CD4-positive, alpha-beta T cell treated with Interleukin-15 for 1 hour (primary cell): ENCODE measurements around the gene DGKQ.

Experiments
- DNase-seq: peaks from one replicate; pipeline ENCODE4 v3.0.0-alpha.2; 2020

Gene DGKQ, protein sequence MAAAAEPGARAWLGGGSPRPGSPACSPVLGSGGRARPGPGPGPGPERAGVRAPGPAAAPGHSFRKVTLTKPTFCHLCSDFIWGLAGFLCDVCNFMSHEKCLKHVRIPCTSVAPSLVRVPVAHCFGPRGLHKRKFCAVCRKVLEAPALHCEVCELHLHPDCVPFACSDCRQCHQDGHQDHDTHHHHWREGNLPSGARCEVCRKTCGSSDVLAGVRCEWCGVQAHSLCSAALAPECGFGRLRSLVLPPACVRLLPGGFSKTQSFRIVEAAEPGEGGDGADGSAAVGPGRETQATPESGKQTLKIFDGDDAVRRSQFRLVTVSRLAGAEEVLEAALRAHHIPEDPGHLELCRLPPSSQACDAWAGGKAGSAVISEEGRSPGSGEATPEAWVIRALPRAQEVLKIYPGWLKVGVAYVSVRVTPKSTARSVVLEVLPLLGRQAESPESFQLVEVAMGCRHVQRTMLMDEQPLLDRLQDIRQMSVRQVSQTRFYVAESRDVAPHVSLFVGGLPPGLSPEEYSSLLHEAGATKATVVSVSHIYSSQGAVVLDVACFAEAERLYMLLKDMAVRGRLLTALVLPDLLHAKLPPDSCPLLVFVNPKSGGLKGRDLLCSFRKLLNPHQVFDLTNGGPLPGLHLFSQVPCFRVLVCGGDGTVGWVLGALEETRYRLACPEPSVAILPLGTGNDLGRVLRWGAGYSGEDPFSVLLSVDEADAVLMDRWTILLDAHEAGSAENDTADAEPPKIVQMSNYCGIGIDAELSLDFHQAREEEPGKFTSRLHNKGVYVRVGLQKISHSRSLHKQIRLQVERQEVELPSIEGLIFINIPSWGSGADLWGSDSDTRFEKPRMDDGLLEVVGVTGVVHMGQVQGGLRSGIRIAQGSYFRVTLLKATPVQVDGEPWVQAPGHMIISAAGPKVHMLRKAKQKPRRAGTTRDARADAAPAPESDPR

GRCh38 chr4:973431-974397, at the start of gene DGKQ:
Gene DGKQ, minus strand, starts transcription at chr4:973569. Its CDS starts 87 bp downstream, at chr4:973482.
- peak; percentile 90 for DNase-seq

- DNase-seq, result no peak
Measured at GRCh38 chr4:1022739-1023066, 49.3 kb upstream of the DGKQ start.

DNA sequence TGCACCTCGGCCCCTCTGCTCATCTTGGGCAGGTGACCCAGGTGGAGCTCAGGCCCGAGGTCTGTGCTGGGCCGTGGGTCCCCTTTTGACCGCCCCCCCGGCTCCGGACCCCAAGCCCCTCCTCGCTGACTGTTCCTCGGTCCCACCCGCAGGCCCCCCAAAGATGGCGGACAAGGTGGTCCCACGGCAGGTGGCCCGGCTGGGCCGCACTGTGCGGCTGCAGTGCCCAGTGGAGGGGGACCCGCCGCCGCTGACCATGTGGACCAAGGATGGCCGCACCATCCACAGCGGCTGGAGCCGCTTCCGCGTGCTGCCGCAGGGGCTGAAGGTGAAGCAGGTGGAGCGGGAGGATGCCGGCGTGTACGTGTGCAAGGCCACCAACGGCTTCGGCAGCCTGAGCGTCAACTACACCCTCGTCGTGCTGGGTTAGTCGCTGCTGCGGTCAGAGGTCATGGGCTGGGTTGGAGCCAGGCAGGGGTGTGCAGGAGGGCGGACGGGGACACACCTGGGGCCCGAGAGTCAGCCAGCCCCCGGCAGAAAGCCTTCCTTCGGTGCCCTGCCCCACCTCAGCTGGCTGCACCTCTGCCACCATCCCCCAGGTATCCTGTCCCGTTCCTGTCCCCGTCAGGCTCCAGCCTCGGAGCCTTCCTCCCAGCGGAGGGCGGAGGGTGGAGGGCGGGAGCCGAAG, 48.8 kb upstream of the DGKQ start:
- no peak for DNase-seq

DNA sequence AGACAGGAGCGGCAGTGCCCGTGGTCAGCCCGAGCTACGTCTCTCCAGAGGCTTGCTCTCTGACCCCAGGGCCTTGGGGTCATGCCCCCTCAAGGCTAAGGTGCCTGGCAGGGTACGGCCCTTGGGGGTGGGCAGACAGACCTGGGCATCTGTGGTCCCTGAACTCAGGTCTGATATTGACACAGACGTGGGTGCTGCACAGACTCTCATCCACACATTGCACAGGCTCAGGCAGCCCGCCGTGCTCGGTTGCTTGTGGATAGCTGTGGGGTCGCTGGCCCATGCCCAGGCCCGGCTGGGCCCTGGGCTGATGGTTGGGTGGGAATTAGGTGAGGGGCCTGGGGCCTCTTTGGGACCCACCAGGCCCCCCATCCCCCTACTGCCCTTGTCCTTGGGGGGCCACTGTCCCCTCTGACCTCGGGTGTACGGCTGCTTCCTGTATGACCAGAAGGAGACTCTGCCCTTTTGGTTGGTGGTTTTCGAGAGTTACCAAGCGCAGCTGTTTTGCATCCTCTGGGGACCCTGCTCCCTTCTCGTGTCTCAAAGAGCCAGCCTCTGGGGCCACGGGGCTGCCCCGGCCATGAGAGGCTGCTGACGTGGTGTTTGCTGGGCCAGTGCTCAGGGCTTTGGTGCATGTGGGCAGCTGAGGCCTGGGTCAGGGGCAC, 48.1 kb upstream of the DGKQ start:
- DNase-seq, result peak; percentile 41

DNA sequence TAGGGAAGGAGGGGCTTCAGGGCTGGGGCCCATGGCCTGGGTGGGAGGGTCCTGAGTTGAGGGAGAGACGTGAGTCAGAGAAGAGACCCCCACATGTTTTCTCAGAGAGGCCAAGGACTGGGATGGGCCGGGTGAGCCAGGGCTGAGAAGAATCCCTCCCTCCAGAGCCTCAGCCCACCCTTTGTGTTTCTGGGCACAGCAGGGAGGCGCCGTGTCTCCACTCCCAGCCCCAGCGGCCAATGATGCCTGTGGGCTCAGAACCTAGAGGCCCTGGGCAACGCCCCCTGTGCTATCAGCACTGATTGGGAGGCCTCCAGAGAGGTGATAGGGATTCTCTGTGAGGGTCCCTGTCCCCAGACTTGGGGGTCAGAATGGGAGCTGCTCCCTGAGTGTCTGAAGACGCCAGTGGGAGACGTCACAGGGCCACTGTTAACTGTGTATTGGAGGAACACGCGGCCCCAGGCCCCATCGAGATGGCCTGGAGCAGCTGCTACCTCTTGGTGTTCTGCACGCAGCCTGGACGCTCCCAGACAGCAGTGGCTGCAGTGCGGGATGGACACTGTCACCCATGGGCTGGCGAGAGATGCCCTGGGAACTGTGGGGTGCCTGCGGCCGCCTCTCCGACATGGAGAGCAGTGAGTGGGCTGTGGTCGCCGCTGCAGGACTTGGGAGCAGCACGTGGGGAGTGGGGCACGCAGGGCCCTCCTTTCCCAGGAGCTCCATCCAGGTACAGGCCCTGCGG, 46.5 kb upstream of the DGKQ start:
- DNase-seq, result no peak

DNA sequence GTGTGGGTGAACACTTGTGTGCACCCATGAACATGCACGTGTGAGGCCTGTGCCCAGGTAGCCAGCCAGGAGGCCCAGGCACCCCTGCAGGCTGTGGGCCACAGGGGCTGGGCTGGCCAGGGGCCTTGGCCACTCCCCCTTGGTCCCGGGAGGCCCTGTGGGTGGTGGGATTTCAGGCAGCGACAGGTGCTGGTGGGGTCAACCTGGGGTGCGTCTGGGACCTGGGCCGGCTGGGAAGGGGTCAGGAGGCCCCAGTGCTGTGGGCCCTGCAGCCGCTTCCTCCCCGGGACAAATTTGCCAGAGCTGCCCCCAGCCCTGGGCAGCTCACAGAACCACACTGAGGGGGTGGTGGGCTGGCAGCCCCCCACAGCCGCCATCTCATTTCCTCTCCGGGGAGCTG, 46.0 kb upstream of the DGKQ start:
- no peak for DNase-seq

- DNase-seq, result no peak
Measured at GRCh38 chr4:1018147-1019020, 45.0 kb upstream of the DGKQ start.

DNA sequence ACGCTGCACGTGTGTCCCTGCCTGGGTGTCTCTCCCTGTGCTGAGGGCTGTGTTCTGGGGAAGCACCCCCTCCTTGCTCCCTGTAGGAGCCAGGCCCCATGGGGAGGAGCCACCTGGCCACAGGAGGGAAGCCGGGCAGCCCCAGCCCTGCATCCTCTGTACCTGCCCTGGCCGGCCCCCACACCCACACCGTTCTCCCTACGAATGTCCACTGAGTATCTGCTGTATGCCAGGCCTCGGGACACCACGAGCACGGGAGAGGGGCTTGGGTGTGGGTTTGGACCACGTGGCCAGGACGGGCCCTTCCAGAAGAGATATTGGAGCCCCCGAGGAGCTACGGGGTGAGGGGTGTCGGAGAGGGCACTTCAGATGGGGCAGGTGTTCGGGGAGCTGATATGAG, 44.3 kb upstream of the DGKQ start:
- no peak for DNase-seq

GRCh38 chr4:1017211-1017610, 43.8 kb upstream of the DGKQ start:
- no peak for DNase-seq

GRCh38 chr4:1015746-1016145, 42.4 kb upstream of the DGKQ start:
- no peak for DNase-seq

DNA sequence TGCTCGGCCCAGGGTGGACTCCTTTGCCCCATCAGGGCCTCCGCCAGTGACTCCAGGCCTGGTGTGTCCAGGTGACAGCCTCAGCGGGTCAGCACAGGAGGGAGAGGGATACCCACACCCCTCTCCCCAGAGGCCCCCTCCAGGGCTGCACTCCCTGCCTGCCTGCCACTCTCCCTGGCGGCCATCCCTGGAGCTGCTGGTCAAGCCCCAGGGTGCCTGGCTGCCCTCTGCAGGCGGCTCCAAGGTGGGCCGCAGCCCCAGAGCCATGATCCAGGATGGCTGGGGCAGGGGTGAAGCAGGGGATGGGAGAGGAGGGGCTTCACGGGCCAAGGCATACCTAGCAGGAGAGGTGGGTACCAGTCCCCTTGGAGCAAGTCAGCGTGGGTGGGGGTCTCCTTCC, 41.8 kb upstream of the DGKQ start:
- DNase-seq, result no peak

DNA sequence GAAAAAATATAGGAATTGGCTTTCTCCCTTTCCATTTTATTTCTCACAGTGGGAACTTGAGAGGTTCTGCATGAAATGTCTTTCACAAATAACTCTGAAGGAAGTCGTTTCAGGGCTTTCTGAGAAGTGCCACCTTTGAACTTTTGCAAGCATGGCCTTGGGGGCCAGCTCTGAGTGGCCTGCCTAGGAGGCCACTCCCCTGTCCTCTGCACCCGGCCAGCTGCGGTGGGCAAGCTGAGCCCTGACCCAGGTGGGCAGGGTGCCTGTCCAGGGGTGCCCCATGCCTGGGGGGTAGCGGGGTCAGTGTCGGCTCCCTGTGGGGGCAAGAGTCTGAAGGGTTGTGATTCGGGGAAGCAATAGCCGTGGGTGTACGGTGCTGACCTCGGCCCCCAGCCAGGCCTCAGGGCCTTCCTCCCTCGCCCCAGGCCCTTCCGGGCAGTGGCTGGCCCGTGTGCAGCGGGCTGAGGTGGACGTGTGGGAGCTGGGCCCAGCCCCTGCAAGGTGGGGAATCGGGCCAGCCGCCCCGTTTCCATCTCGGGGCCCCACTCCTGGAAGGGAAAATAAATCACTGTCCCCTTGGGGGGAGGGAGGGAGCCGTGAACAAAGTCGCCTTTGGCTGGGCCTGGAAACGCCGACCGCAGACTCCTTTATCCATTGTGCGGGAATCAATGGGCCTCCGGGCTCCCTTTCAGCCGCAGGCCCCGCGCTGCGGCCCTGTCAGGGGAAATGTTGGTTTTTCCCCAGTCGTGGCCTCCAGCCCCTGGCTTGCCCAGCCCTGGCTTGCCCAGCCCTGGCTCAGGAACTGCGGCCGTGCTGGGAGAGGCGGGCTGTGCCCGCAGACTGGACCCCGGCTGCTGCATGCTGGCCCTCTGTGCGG, 41.2 kb upstream of the DGKQ start:
- DNase-seq, result no peak

GRCh38 chr4:1013225-1014073, 40.1 kb upstream of the DGKQ start:
- DNase-seq, result no peak

GRCh38 chr4:1012034-1012739, 38.8 kb upstream of the DGKQ start:
- DNase-seq, result no peak

DNA sequence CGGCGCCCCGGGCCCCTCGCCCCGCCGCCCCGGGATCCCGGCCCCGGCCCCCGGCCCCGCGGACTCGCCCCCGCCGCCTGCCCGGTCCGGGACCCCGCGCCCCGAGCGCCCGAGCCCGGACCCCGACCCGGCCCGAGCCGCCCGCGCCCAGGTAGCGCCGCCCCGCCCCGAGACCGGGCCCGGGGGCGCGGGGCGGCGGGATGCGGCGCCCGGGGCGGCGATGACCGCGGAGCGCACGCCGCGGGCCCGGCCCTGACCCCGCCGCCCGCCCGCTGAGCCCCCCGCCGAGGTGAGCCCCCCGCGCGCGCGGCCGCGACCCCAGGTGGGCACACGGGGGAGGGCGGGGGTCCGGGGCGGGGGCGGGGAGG, 38.3 kb upstream of the DGKQ start:
- no peak for DNase-seq

DNA sequence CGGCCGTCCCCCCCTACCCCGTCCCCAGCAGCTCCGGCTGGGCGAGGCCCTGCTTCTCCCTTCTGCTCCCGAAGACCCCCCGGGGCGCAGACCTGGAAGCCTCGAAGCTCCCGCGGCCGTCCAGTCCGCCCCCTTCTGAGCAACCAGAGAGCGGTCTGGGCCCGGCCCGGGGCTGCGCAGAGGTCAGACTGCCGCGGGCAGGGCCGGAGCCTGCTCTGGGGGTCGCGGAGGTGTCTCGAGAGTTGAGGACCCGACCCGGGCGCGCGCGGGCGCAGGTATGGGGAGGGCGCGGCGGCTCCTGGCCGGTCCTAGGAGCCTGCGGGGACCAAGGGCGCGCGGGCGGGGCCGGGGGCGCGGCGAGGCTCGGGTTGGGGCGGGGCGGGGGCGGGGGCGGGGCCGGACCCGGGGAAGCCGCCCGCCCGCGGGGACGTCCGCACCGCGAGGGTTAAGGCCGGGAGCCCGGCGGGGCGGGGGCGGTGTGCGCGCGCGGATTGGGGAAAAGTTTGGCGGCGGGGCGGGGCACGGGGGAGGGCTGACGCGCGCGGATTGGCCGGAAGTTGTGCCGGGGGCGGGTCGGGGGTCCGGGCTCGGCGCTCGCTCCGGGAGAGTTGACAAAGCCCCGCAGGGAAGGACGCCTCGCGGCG, 37.8 kb upstream of the DGKQ start, which contains the start of gene FGFRL1:
Gene FGFRL1, plus strand, starts transcription at position 605 of the 644 bp plus-strand sequence. CDS start 860 bp downstream, outside the sequence.
- DNase-seq, result peak; percentile 89
